ENCODE data around the gene INAFM1.

DNA sequence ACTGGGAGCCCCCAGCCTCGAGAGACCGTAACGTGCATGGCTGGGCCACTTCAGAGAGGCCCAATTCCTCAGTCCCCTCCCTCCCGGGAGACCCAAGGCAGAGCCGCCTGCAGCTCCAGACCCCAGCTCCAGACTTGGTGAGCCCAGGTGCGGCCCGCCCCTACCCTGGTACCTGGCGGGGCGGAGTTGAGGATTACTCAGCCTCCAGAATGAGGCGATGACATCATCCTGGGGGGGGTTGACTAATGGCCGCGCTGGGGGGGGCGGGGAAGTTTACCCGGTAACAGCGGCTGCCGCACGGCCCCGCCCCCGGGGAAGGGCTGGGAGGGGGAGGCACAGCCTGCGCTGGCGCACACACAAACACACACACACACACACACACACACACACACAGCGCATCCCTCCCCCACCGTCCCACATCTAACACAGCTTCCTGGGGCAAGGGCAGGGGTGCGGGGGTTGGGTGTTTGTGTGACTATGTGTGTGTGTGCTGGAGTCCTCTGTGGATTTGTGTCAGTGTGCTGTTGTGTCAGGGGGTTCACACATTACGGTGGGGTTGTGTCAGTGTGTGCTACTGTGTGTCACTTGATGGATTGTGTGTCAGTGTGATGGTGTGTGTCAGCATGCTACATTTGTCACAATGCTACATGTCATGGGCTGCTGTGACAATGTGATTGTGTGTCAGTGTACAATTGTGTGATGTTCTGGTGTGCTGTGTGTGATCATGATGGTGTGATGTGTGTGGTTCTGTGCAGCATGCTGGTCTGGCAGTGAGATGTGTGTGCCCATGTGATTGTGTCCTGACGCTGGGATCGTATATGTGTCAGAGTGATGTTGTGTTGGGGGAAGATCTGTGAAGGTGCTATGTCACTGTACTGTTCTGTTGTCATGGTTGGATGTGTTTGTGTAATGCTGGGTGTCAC lies 33.4 kb upstream of the INAFM1 start:
- TF ChIP-seq, protein P1, sequence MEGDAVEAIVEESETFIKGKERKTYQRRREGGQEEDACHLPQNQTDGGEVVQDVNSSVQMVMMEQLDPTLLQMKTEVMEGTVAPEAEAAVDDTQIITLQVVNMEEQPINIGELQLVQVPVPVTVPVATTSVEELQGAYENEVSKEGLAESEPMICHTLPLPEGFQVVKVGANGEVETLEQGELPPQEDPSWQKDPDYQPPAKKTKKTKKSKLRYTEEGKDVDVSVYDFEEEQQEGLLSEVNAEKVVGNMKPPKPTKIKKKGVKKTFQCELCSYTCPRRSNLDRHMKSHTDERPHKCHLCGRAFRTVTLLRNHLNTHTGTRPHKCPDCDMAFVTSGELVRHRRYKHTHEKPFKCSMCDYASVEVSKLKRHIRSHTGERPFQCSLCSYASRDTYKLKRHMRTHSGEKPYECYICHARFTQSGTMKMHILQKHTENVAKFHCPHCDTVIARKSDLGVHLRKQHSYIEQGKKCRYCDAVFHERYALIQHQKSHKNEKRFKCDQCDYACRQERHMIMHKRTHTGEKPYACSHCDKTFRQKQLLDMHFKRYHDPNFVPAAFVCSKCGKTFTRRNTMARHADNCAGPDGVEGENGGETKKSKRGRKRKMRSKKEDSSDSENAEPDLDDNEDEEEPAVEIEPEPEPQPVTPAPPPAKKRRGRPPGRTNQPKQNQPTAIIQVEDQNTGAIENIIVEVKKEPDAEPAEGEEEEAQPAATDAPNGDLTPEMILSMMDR (IDR thresholded peaks at IDR 0.05) = no peak
- TF ChIP-seq POLR2A (IDR thresholded peaks at IDR 0.05) = no peak

Measured in transverse colon (tissue), 3 donors.